ENCODE measurements around the gene RET. TPM values are rescaled to one million over a fixed set of nuclear protein-coding genes. Genes with fewer than 3 reads are reported as not detected.

The RET gene
- under 1 TPM in 5 of 6 donors, not detected in 1; 0.11 to 0.98 (median 0.30) TPM for total RNA-seq

GRCh38 chr10:43076876-43077420 lies at the start of gene RET:
RET (plus strand) TSS chr10:43077069; CDS start chr10:43077259, 190 bp downstream.
- Histone ChIP-seq H3K4me1 (peaks cover 14 to 24% (median 17%) of the 10 kb centered on the region in 4 donors), H3K4me3 (peak within 1 kb of the TSS; percentile 37 to 55 (median 47)), H3K27me3 (peaks cover 0 to 39% (median 11%) of the 10 kb centered on the region in 4 donors), H3K27ac (no peak within 1 kb of the TSS), H3K36me3 (no peaks in the 10 kb centered on the region), H3K9me3 (no peaks in the 10 kb centered on the region)
- ATAC-seq (ENCODE audit: low FRiP score in 2 of 2) (peak in 1 of 2 donors; percentile 16), DNase-seq (peak in 1 of 2 donors; percentile 88)
- whole genome bisulfite sequencing, 2 donors: 2% methylated on average over 27 of the region's 78 CpGs; no CpG with 5 or more reads in 1 of the 2 donors
- TF ChIP-seq EP300 (IDR thresholded peaks at IDR 0.05) (no peak), POLR2A (IDR thresholded peaks at IDR 0.05) (no peak), CTCF (IDR thresholded peaks at IDR 0.05) (no peak), POLR2AphosphoS5 (IDR thresholded peaks at IDR 0.05) (no peak)

- ATAC-seq (ENCODE audit: low FRiP score in 2 of 2) (no peak), DNase-seq (no peak)
- Histone ChIP-seq H3K27me3 (no peaks in the 10 kb centered on the region), H3K4me3 (no peak overlapping the region), H3K36me3 (no peaks in the 10 kb centered on the region), H3K27ac (no peak overlapping the region), H3K9me3 (peaks cover 0 to 8% (median 2%) of the 10 kb centered on the region in 4 donors), H3K4me1 (no peaks in the 10 kb centered on the region)
- TF ChIP-seq EP300 (IDR thresholded peaks at IDR 0.05) (no peak), CTCF (IDR thresholded peaks at IDR 0.05) (no peak), POLR2AphosphoS5 (IDR thresholded peaks at IDR 0.05) (no peak), POLR2A (IDR thresholded peaks at IDR 0.05) (no peak)
- 85 to 90% methylated on average over 8 to 10 of the region's 11 CpGs for WGBS, 2 donors
Observed at GRCh38 chr10:43027331-43027955, 49.4 kb upstream of the RET start.

GRCh38 chr10:43028143-43028542 lies 48.7 kb upstream of the RET start:
- no peak for TF ChIP-seq EP300 (IDR thresholded peaks at IDR 0.05)
- no peak for TF ChIP-seq POLR2A (IDR thresholded peaks at IDR 0.05)
- no peak for TF ChIP-seq POLR2AphosphoS5 (IDR thresholded peaks at IDR 0.05)
- no peak for TF ChIP-seq CTCF (IDR thresholded peaks at IDR 0.05)
- H3K9me3 ChIP-seq: peaks cover 0 to 15% (median 5%) of the 10 kb centered on the region in 4 donors
- 77 to 87% methylated on average over 3 to 5 of the region's 6 CpGs for whole genome bisulfite sequencing, 2 donors
- H3K36me3 ChIP-seq: no peaks in the 10 kb centered on the region
- peak in 1 of 2 donors; percentile 32 for ATAC-seq (ENCODE audit: low FRiP score in 2 of 2)
- H3K27ac ChIP-seq: no peak overlapping the region
- H3K4me1 ChIP-seq: no peaks in the 10 kb centered on the region
- H3K27me3 ChIP-seq: no peaks in the 10 kb centered on the region
- H3K4me3 ChIP-seq: no peak overlapping the region
- no peak for DNase-seq

- WGBS, 2 donors: 76 to 80% methylated on average over 5 to 7 of the region's 7 CpGs
- H3K4me1 ChIP-seq: no peaks in the 10 kb centered on the region
Observed at GRCh38 chr10:43029043-43029442, 47.8 kb upstream of the RET start.

More at GRCh38 chr10:43029043-43029442, 47.8 kb upstream of the RET start:
- DNase-seq: no peak
- no peak for ATAC-seq (ENCODE audit: low FRiP score in 2 of 2)
- H3K27ac ChIP-seq: no peak overlapping the region
- no peaks in the 10 kb centered on the region for H3K27me3 ChIP-seq
- peaks cover 0 to 16% (median 5%) of the 10 kb centered on the region in 4 donors for H3K9me3 ChIP-seq
- no peaks in the 10 kb centered on the region for H3K36me3 ChIP-seq
- H3K4me3 ChIP-seq: no peak overlapping the region
- TF ChIP-seq POLR2A (IDR thresholded peaks at IDR 0.05) (no peak), EP300 (IDR thresholded peaks at IDR 0.05) (no peak), POLR2AphosphoS5 (IDR thresholded peaks at IDR 0.05) (no peak), CTCF (IDR thresholded peaks at IDR 0.05) (no peak)
